Spleen (tissue), 11 donors: ENCODE data around the gene PAK6. TPM values are rescaled to one million over a fixed set of nuclear protein-coding genes. Genes with fewer than 3 reads are reported as not detected.

Experiments used
- DNase-seq: peaks from one replicate; pipeline ENCODE4 v3.0.0-alpha.2; 2020
- H3K27ac ChIP-seq, 8 donors: fragments of 200-600 bp; sonication (generic) in 7 of 8; 1 replicate in 4 of 8; 2 replicates in 4 of 8; pipeline versions ENCODE4 v1.5.0 to v1.8.0; 2016 to 2021; ENCODE audit warnings: inconsistent platforms in 4 of 8, mild to moderate bottlenecking in 4 of 8, moderate library complexity in 1 of 8
- H3K27me3 ChIP-seq, 7 donors: fragments of 200-600 bp; sonication (generic) in 6 of 7; replicated peaks in 1 of 7; 1 replicate in 4 of 7; 2 replicates in 3 of 7; pipeline versions ENCODE4 v1.5.0 to v1.8.0; 2016 to 2021; ENCODE audit warnings: inconsistent platforms in 3 of 7, mild to moderate bottlenecking in 1 of 7
- H3K36me3 ChIP-seq, 6 donors: fragments of 200-600 bp; sonication (generic) in 5 of 6; 1 replicate in 4 of 6; 2 replicates in 2 of 6; pipeline versions ENCODE4 v1.5.0 to v1.8.0; 2016 to 2021; ENCODE audit warnings: inconsistent platforms in 2 of 6
- H3K4me1 ChIP-seq, 6 donors: fragments of 200-600 bp; sonication (generic) in 5 of 6; 1 replicate in 3 of 6; 2 replicates in 3 of 6; pipeline versions ENCODE4 v1.5.0 to v1.8.0; 2016 to 2021; ENCODE audit warnings: inconsistent platforms in 3 of 6
- H3K4me3 ChIP-seq, 8 donors: fragments of 200-600 bp; sonication (generic) in 7 of 8; 1 replicate in 4 of 8; 2 replicates in 4 of 8; pipeline versions ENCODE4 v1.5.0 to v1.8.0; 2016 to 2021; ENCODE audit warnings: inconsistent platforms in 4 of 8, mild to moderate bottlenecking in 4 of 8, moderate library complexity in 2 of 8
- H3K9me3 ChIP-seq, 8 donors: fragments of 200-600 bp; sonication (generic) in 7 of 8; 1 replicate in 4 of 8; 2 replicates in 4 of 8; pipeline versions ENCODE4 v1.5.0 to v1.8.0; 2016 to 2021; ENCODE audit warnings: inconsistent platforms in 4 of 8
- POLR2A ChIP-seq, 3 donors: fragments of 450-650 bp; IDR thresholded peaks; one replicate each; pipeline ENCODE4 v1.5.1; 2017; ENCODE audit warnings: antibody characterized with exemption in 3 of 3, mild to moderate bottlenecking in 1 of 3
- POLR2AphosphoS5 ChIP-seq, 3 donors: sonication (generic); formaldehyde crosslinking; IDR thresholded peaks; one replicate each; pipeline ENCODE4 v1.5.1; 2017; ENCODE audit warnings: antibody characterized with exemption in 3 of 3
- WGBS, 5 donors: extraction: QIAGEN DNeasy Blood & Tissue Kit in 3 of 5; methylation state at CpG; one replicate each; pipeline versions ENCODE4 v1.1.5 to v1.1.7; 2013 to 2018; 5-methylcytosine and 5-hydroxymethylcytosine counted together
- intact Hi-C: fragments of 100-400 bp; cut with DNase I; formaldehyde crosslinking; loops from one replicate; pipeline ENCODE4 v1.15.0; 2023; ENCODE audit warnings: low total_unique reads
- polyA plus RNA-seq, 3 donors: library from polyadenylated mRNA; stranded (reverse); fragments of 200-250 nt; gene quantifications; one replicate each; pipeline ENCODE4 v1.2.1, GENCODE V29; 2013
- total RNA-seq, 7 donors: library from RNA; depleted of rRNA in 3 of 7; stranded (reverse); fragments of >200 nt in 3 of 7; fragmentation: NEBNext Ultra II Directional in 4 of 7; extraction: Animal tissue kit (Norgen Biotek cat#: 25700) in 4 of 7; gene quantifications; one replicate each; pipeline versions ENCODE4 v1.1.0 to v1.2.1, GENCODE V29; 2016 to 2021
- TF ChIP-seq, protein P1 (sequence below), 11 experiments: fragments of 200-600 bp in 7 of 11; fragments of 450-650 bp in 4 of 11; sonication (generic) in 4 of 11; IDR thresholded peaks in 8 of 11; conservative IDR thresholded peaks in 3 of 11; 1 replicate in 7 of 11; 2 replicates in 4 of 11; pipeline versions ENCODE4 v1.4.0 to v1.8.0; 2016 to 2021; ENCODE audit warnings: antibody characterized with exemption in 11 of 11, inconsistent platforms in 4 of 11, mild to moderate bottlenecking in 1 of 11
- donor health status: healthy with polysubstance abuse.
- donor health status: DM: no; HTN: no; CAD: no; lungs with moderate emphysema.
- donor health status: DM: no; HTN: no; CAD: no.
- donor health status: Bipolar disorder and iron deficiency.
- donor health status: healthy.
- donor health status: DM: no; HTN: no; CAD: no.
- donor health status: DM: yes; HTN: yes; CAD: no.

The PAK6 gene
- total and polyA plus RNA-seq, 10 donors = 0.24 to 5.4 (median 1.7) TPM

DNA sequence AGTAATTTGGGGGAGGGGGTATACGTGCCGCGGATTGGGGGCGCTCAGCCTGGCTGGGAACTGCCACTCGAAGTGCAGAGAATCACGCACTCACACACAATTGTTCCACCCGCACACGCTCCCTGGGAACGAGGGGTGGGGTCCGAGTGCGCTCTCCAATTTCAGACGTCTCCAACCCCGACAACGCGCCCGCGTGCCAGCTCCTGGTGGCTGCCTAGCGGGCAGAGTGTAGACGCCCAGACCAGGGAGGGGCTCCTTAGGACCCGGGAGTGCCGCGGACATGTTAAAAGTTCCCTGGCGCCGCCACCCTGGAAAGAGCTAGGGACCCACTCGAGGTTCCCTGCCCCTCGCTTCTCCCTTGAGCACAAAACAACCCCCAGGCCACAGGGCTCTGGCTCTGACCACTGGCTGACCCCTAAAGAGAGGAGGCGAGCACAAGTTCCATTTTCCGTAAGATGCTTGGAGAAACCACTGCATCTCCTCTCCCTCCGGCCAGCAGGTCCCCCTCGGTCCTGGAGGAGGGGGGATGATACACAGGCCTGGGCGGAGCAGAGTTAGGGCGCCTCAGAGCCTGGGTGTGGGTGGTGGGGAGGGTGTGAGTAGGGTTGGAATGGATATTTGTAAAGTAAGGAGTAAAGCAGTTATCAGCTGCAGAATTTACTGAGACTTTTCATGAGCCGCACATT lies 44.9 kb downstream of the PAK6 start:
- Histone ChIP-seq H3K36me3 (peaks cover 0 to 28% (median 20%) of the 10 kb centered on the region in 6 donors), H3K4me3 (peak overlapping the region in 2 of 8 donors; percentile 61 to 79), H3K27me3 (peaks cover 0 to 54% (median 45%) of the 10 kb centered on the region in 7 donors), H3K9me3 (no peaks in the 10 kb centered on the region), H3K27ac (no peak overlapping the region), H3K4me1 (peaks cover 10 to 72% (median 34%) of the 10 kb centered on the region in 6 donors)
- TF ChIP-seq POLR2A (IDR thresholded peaks at IDR 0.05) = no peak
- peak in 2 of 3 donors; percentile 23 to 37 for TF ChIP-seq POLR2AphosphoS5 (IDR thresholded peaks at IDR 0.05)
- TF ChIP-seq, protein P1, sequence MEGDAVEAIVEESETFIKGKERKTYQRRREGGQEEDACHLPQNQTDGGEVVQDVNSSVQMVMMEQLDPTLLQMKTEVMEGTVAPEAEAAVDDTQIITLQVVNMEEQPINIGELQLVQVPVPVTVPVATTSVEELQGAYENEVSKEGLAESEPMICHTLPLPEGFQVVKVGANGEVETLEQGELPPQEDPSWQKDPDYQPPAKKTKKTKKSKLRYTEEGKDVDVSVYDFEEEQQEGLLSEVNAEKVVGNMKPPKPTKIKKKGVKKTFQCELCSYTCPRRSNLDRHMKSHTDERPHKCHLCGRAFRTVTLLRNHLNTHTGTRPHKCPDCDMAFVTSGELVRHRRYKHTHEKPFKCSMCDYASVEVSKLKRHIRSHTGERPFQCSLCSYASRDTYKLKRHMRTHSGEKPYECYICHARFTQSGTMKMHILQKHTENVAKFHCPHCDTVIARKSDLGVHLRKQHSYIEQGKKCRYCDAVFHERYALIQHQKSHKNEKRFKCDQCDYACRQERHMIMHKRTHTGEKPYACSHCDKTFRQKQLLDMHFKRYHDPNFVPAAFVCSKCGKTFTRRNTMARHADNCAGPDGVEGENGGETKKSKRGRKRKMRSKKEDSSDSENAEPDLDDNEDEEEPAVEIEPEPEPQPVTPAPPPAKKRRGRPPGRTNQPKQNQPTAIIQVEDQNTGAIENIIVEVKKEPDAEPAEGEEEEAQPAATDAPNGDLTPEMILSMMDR (IDR thresholded peaks at IDR 0.05 in 8 of 11, conservative IDR thresholded peaks at IDR 0.05 in 3 of 11) = no peak
- intact Hi-C loops = no loop called here
- DNase-seq = no peak
- 34 to 56% (median 41%) methylated on average over 21 to 33 of the region's 33 CpGs for WGBS, 5 donors

DNA sequence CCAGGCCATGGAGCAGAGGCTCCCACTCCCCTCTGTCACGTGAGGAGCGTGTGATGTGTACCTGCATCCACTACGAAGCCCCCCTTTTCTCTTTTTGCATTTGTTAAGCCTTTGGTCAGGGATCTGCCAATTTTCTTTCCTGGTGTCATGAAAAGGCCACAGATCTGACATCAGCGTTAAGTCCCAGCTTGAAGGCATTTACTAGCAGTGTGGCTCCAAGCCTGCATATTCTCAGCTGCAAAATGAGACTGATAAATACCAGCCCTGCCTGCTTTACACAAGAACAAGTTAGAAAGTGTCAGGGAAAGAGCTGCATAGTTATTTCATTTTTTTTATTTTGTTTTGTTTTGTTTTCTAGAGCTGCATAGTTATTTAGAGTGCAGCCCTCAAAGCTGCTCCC lies 46.3 kb downstream of the PAK6 start:
- DNase-seq = no peak
- no peak for TF ChIP-seq POLR2A (IDR thresholded peaks at IDR 0.05)
- TF ChIP-seq, protein P1 (IDR thresholded peaks at IDR 0.05 in 8 of 11, conservative IDR thresholded peaks at IDR 0.05 in 3 of 11) = no peak
- TF ChIP-seq POLR2AphosphoS5 (IDR thresholded peaks at IDR 0.05) = no peak
- H3K36me3 ChIP-seq = peaks cover 0 to 42% (median 30%) of the 10 kb centered on the region in 6 donors
- H3K4me1 ChIP-seq = peaks cover 10 to 58% (median 28%) of the 10 kb centered on the region in 6 donors
- H3K4me3 ChIP-seq = no peak overlapping the region
- peaks cover 0 to 40% (median 38%) of the 10 kb centered on the region in 7 donors for H3K27me3 ChIP-seq
- H3K27ac ChIP-seq = peak overlapping the region in 1 of 8 donors; percentile 38
- no peaks in the 10 kb centered on the region for H3K9me3 ChIP-seq
- 73 to 95% (median 90%) methylated on average over 4 of the region's 4 CpGs for WGBS, 5 donors
- intact Hi-C loops = no loop called here

DNA sequence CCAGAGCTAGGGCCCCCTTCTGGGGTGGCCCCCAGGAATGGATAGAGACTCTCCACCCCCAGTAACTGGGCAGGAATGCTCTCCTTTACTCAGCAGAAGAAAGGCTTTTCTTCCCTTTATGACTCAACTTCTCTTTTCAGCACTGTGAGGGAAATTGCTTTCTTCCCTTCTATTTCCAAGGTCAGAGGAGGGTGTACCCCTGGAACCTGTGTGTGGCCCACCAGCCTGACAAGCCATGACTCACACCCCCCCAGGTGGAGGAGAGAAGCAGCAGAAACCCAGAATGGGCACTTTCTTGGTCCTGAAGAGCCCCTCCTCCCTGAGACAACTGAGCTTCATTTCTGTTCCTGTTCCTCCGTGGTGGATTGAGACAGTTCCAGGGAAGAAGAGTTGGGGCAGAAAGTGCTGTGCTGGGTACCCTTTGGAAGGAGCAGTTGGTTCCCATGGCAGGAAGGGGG lies 46.7 kb downstream of the PAK6 start:
- Histone ChIP-seq H3K36me3 (peaks cover 0 to 47% (median 34%) of the 10 kb centered on the region in 6 donors), H3K4me1 (peaks cover 10 to 56% (median 25%) of the 10 kb centered on the region in 6 donors), H3K9me3 (no peaks in the 10 kb centered on the region), H3K27me3 (peaks cover 0 to 36% (median 33%) of the 10 kb centered on the region in 7 donors), H3K27ac (peak overlapping the region in 2 of 8 donors; percentile 21 to 38), H3K4me3 (no peak overlapping the region)
- WGBS, 5 donors = 25 to 48% (median 29%) methylated on average over 1 of the region's 1 CpG
- TF ChIP-seq, protein P1 (IDR thresholded peaks at IDR 0.05 in 8 of 11, conservative IDR thresholded peaks at IDR 0.05 in 3 of 11) = no peak
- TF ChIP-seq POLR2A (IDR thresholded peaks at IDR 0.05) (no peak), POLR2AphosphoS5 (IDR thresholded peaks at IDR 0.05) (no peak)
- DNase-seq = no peak
- intact Hi-C loops = no loop called here

DNA sequence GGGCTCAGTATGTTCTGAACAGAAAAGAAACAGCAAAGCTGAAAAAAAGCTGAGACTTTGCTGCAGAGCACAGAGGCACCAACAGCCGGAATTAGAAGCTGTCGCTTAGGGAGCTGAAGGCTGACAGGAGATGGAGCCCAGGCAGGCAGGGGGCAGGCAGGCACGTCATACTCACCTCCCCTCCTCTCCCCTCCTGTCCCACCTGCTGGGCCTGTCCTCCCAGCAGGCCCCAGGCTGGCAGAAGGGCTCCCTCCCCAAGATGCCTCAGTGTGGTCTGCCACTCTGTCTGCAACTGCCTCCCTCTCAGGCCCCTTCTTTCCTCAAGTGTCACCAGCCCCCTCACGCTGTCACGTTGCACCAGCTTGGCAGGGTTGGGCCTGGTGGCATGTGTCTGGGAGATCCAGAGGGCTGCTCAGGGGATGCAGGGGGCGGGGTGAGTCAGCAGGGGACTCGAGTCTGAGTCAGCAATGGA lies 47.2 kb downstream of the PAK6 start:
- no peak for DNase-seq
- TF ChIP-seq POLR2AphosphoS5 (IDR thresholded peaks at IDR 0.05) (no peak), POLR2A (IDR thresholded peaks at IDR 0.05) (no peak)
- TF ChIP-seq, protein P1 (IDR thresholded peaks at IDR 0.05 in 8 of 11, conservative IDR thresholded peaks at IDR 0.05 in 3 of 11) = no peak
- intact Hi-C loops = no loop called here
- H3K9me3 ChIP-seq = no peaks in the 10 kb centered on the region
- peaks cover 0 to 33% (median 28%) of the 10 kb centered on the region in 7 donors for H3K27me3 ChIP-seq
- 73 to 92% (median 78%) methylated on average over 7 of the region's 7 CpGs for WGBS, 5 donors
- peak overlapping the region in 2 of 8 donors; percentile 21 to 38 for H3K27ac ChIP-seq
- H3K4me3 ChIP-seq = no peak overlapping the region
- peaks cover 0 to 52% (median 37%) of the 10 kb centered on the region in 6 donors for H3K36me3 ChIP-seq
- H3K4me1 ChIP-seq = peaks cover 10 to 57% (median 26%) of the 10 kb centered on the region in 6 donors
